ENCODE data around the gene RBM12.
"Not testable (repeated sequence)": the region's sequence is repeated elsewhere in the genome, so short reads cannot be mapped to it uniquely, and the experiment has no call there.

Gene RBM12

GRCh38 chr20:35664466-35665206 is at the start of gene RBM12, which contains the start of gene CPNE1:
Gene RBM12 (minus strand): TSS chr20:35664900. CDS start chr20:35655322, 9,578 bp downstream.
Gene CPNE1 (minus strand): TSS chr20:35664900. CDS start chr20:35632923, 31,977 bp downstream.
- peak; percentile 93 for DNase-seq

GRCh38 chr20:35714127-35714526 is 49.4 kb upstream of the RBM12 start:
- no peak for DNase-seq

- DNase-seq = not testable (repeated sequence)
These were observed 48.4 kb upstream of the RBM12 start for GRCh38 chr20:35713120-35713519.

- no peak for DNase-seq
These were observed 47.0 kb upstream of the RBM12 start for GRCh38 chr20:35711588-35712209.

- DNase-seq = no peak
These were observed 46.3 kb upstream of the RBM12 start for GRCh38 chr20:35710884-35711587.

- DNase-seq = no peak
These were observed 45.3 kb upstream of the RBM12 start for GRCh38 chr20:35710039-35710438.

- DNase-seq = no peak
These were observed 44.6 kb upstream of the RBM12 start for GRCh38 chr20:35709259-35709658.

GRCh38 chr20:35708502-35708901 is 43.8 kb upstream of the RBM12 start:
- DNase-seq = no peak

- DNase-seq = not testable (repeated sequence)
These were observed 42.2 kb upstream of the RBM12 start for GRCh38 chr20:35706591-35707529.

GRCh38 chr20:35705894-35706293 is 41.2 kb upstream of the RBM12 start:
- not testable (repeated sequence) for DNase-seq

- DNase-seq = no peak
These were observed 40.0 kb upstream of the RBM12 start for GRCh38 chr20:35704514-35705261.

GRCh38 chr20:35702824-35703695 is 38.4 kb upstream of the RBM12 start:
- no peak for DNase-seq

- no peak for DNase-seq
These were observed 37.5 kb upstream of the RBM12 start for GRCh38 chr20:35702051-35702823.

- no peak for DNase-seq
These were observed 36.0 kb upstream of the RBM12 start for GRCh38 chr20:35700625-35701148.

GRCh38 chr20:35699957-35700624 is 35.4 kb upstream of the RBM12 start:
- no peak for DNase-seq

- DNase-seq = peak; percentile 81
These were observed 34.6 kb upstream of the RBM12 start, which contains the start of the genes NFS1 and ROMO1 for GRCh38 chr20:35699127-35699956. Gene NFS1 (minus strand): TSS chr20:35699352. CDS start chr20:35699288, 64 bp downstream. Gene ROMO1 (plus strand): TSS chr20:35699405. CDS start chr20:35699633, 228 bp downstream.

- DNase-seq = no peak
These were observed 33.8 kb upstream of the RBM12 start for GRCh38 chr20:35698298-35699126.

All from CD4-positive, alpha-beta T cell treated with Interleukin-4 for 4 hours (primary cell).